Left ventricle myocardium inferior (tissue), 1 donor: ENCODE results near the gene PACSIN1. TPM values are rescaled to one million over a fixed set of nuclear protein-coding genes. Genes with fewer than 3 reads are reported as not detected.

Source experiments
- DNase-seq: peaks from one replicate; pipeline ENCODE4 v3.0.0-alpha.2; 2020
- H3K27ac ChIP-seq: fragments of 200-600 bp; replicated peaks from 2 replicates; pipeline ENCODE4 v1.8.0; 2021
- H3K27me3 ChIP-seq: fragments of 200-600 bp; 2 replicates; pipeline ENCODE4 v1.8.0; 2021; ENCODE audit warnings: low read depth
- H3K36me3 ChIP-seq: fragments of 200-600 bp; 2 replicates; pipeline ENCODE4 v1.8.0; 2021
- H3K4me1 ChIP-seq: fragments of 200-600 bp; 2 replicates; pipeline ENCODE4 v1.8.0; 2021
- H3K4me3 ChIP-seq: fragments of 200-600 bp; 2 replicates; pipeline ENCODE4 v1.8.0; 2021; ENCODE audit warnings: mild to moderate bottlenecking, moderate library complexity
- H3K9me3 ChIP-seq: fragments of 200-600 bp; replicated peaks from 2 replicates; pipeline ENCODE4 v1.8.0; 2021
- intact Hi-C: fragments of 100-400 bp; cut with micrococcal nuclease; formaldehyde crosslinking; loops from one replicate; pipeline ENCODE4 v1.11.0; 2022
- total RNA-seq: library from RNA; stranded (reverse); fragmentation: NEBNext Ultra II Directional; extraction: Animal tissue kit (Norgen Biotek cat#: 25700); gene quantifications from one replicate; pipeline ENCODE4 v1.2.1, GENCODE V29; 2021
- TF ChIP-seq, protein P1 (sequence below): fragments of 200-600 bp; IDR thresholded peaks from 2 replicates; pipeline ENCODE4 v1.8.0; 2021; ENCODE audit warnings: antibody characterized with exemption, mild to moderate bottlenecking, borderline replicate concordance
- donor health status: DM: no; HTN: yes; CAD: no; lungs with severe emphysema.

PACSIN1 gene
- total RNA-seq, 1 donor from 2014 or later: 15.2 TPM

DNA sequence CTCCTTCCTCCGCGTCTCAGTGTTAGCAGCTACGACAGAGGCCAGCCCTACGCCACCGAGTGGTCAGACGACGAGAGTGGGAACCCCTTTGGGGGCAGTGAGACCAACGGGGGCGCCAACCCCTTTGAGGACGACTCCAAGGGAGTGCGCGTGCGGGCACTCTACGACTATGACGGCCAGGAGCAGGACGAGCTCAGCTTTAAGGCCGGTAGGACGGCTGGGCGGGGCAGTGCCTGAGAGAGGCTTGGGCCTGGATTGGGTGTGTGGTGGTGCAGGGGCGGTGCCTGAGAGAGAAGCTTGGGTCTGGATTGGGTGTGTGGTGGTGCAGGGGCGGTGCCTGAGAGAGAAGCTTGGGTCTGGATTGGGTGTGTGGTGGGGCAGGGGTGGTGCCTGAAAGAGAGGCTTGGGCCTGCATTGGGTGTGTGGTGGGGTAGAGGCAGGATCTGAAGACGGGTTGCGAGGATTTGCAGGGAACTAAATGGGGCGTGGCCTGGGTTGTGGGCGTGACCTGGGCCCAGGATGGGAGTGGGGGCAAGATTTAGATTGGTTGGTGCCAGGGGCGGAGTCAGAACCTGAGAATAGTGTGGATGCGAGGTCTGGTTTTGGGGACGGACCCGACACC is 65.8 kb downstream of the PACSIN1 start:
- Histone ChIP-seq H3K9me3 (no peaks in the 10 kb centered on the region), H3K27me3 (no peaks in the 10 kb centered on the region), H3K4me3 (no peak overlapping the region), H3K36me3 (no peaks in the 10 kb centered on the region), H3K4me1 (peaks cover 9% of the 10 kb centered on the region), H3K27ac (no peak overlapping the region)
- peak; percentile 22 for DNase-seq
- intact Hi-C loops: no loop called here
- TF ChIP-seq, protein P1, sequence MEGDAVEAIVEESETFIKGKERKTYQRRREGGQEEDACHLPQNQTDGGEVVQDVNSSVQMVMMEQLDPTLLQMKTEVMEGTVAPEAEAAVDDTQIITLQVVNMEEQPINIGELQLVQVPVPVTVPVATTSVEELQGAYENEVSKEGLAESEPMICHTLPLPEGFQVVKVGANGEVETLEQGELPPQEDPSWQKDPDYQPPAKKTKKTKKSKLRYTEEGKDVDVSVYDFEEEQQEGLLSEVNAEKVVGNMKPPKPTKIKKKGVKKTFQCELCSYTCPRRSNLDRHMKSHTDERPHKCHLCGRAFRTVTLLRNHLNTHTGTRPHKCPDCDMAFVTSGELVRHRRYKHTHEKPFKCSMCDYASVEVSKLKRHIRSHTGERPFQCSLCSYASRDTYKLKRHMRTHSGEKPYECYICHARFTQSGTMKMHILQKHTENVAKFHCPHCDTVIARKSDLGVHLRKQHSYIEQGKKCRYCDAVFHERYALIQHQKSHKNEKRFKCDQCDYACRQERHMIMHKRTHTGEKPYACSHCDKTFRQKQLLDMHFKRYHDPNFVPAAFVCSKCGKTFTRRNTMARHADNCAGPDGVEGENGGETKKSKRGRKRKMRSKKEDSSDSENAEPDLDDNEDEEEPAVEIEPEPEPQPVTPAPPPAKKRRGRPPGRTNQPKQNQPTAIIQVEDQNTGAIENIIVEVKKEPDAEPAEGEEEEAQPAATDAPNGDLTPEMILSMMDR: no peak

DNA sequence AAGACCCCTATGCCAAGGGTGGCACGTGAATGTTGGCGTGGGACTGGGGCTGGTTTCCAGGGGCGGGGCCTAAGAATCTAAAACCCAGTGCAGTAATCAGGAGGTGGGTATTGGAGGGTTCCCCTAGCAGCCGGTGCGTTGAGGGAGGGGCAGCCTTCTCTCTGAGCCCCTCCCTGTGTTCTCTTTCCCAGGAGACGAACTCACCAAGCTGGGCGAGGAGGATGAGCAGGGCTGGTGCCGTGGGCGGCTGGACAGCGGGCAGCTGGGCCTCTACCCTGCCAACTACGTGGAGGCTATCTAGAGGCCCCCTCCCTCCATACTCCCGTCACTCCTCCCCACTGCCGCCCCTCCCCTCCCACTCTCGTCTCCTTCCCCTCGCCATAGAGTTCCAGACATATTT is 66.4 kb downstream of the PACSIN1 start:
- H3K27ac ChIP-seq: no peak overlapping the region
- no peaks in the 10 kb centered on the region for H3K27me3 ChIP-seq
- no peak for DNase-seq
- no peaks in the 10 kb centered on the region for H3K36me3 ChIP-seq
- TF ChIP-seq, protein P1: no peak
- H3K4me1 ChIP-seq: peaks cover 7% of the 10 kb centered on the region
- no peaks in the 10 kb centered on the region for H3K9me3 ChIP-seq
- H3K4me3 ChIP-seq: no peak overlapping the region
- intact Hi-C loops: no loop called here

DNA sequence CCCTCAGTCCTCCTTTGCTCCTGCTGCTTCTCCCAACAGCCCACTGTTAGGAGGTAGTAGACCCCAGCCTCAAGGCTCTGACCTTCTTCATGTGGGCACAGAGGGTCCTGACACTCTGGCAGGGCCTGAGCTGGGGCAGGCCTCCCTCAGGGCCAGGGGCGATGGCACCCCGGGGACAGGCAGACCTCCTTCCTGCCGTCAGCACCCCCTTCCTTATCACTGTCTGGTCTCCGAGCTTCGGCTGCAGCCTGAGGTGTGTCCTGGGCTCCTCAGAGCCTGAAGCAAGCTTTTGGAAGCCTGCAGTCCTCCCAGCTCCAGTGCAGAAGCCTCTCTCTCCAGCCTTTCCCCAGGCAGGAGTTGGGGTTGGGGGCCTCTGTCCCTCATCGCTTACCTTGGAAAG is 68.3 kb downstream of the PACSIN1 start:
- intact Hi-C loops: no loop called here
- Histone ChIP-seq H3K36me3 (no peaks in the 10 kb centered on the region), H3K9me3 (no peaks in the 10 kb centered on the region), H3K27me3 (no peaks in the 10 kb centered on the region), H3K27ac (no peak overlapping the region), H3K4me3 (no peak overlapping the region), H3K4me1 (peaks cover 3% of the 10 kb centered on the region)
- TF ChIP-seq, protein P1: no peak
- DNase-seq: no peak

DNA sequence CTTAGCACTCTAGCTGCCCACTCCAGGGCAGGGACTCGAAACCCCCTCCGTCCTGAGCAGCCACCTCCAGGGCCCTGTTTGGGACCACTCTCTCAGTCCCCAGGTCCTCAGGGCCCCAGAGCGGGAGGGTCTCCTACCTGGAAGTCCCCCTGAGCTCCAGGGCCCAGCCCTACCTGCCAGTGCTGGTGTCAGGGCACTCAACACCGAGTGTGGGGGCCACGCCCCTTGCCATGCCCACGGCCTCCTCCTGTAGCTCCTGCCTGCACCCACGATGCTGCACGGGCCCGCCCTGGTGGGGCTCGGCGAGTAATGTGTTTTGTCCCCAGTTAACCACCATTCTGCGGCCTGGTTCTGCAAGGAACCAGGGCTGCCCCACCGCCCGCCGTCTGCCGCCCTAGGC is 68.8 kb downstream of the PACSIN1 start:
- no peaks in the 10 kb centered on the region for H3K27me3 ChIP-seq
- no peaks in the 10 kb centered on the region for H3K36me3 ChIP-seq
- intact Hi-C loops: no loop called here
- H3K4me3 ChIP-seq: no peak overlapping the region
- TF ChIP-seq, protein P1: no peak
- H3K9me3 ChIP-seq: no peaks in the 10 kb centered on the region
- peaks cover 3% of the 10 kb centered on the region for H3K4me1 ChIP-seq
- no peak for DNase-seq
- H3K27ac ChIP-seq: no peak overlapping the region

DNA sequence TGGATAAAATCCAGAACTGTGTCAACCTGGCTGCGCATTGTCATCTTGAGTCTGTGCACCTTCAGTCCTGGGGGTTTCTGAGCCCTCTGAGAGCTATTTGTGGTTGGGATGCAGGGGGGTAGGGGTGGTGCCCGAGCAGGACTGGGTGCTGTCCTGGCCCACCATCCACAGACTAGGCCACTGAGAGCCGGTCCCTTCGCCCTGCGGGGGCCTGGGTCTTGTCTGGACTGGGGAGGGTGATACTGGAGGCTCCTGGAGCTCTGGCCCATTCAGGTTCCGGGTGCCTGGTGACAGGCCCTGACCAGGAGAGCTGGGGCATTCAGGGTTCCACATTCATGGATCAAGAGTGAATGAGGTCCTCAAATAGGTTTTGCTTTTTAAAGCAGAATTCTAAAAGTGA is 69.3 kb downstream of the PACSIN1 start:
- Histone ChIP-seq H3K4me3 (no peak overlapping the region), H3K4me1 (no peaks in the 10 kb centered on the region), H3K27me3 (no peaks in the 10 kb centered on the region), H3K9me3 (no peaks in the 10 kb centered on the region), H3K36me3 (no peaks in the 10 kb centered on the region), H3K27ac (no peak overlapping the region)
- TF ChIP-seq, protein P1: no peak
- intact Hi-C loops: no loop called here
- DNase-seq: no peak
